Activated CD4-positive, alpha-beta T cell treated with anti-CD3 and anti-CD28 coated beads, Interleukin-2, amount 50 U/mL, for 24 hours (primary cell): ENCODE measurements around the gene BAG5.
"Not testable (repeated sequence)": the region's sequence is repeated elsewhere in the genome, so short reads cannot be mapped to it uniquely, and the experiment has no call there.

Source experiments
- DNase-seq, 2 donors: peaks; one replicate each; pipeline ENCODE4 v3.0.0-alpha.2; 2020; ENCODE audit warnings: low read depth in 1 of 2, low spot score in 1 of 2

The BAG5 gene

DNA sequence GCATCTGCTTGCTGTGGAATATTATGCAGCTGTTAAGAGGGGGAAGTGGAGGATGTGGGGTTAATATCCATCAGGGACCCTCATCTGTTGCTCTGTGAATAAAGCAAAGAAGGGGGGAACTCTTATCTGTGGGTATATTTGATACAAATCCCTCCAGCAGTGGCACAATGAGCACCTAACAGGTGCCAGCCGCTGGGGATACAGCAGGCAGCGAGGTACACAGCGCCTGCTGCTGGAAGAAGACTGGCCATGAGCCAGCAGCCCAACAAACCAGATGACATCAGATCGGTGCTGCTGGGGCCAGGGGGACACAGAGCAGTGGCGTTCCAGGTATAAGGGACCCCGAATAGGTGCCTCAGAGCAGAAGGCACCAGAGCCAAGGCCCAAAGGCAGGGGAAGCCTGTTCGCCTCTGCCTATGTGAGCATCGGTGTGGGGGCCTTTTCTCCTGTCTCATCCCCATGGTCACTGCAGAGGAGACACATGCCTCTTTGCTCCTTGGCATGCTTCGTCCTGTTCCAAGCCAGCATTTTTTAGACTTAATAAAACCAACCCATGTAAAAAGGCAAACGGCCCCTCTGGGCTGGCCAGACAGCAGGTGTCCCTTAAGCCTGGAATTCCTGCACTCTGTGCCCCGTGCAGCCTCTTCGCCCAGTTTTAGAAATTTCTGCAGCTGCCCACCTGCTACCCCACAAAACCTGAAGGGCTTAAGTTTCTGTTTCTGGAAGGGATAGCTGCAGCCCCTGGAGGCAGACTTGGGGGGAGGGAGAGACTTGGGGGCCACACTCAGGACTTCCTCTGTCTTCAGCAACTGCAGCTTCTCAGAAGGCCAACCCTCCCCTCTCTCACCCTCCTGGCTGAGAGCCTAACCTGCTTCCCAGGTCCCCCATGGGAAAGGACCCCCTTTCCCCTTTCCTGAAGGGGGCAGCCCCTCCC, 38.2 kb downstream of the BAG5 start:
- no peak for DNase-seq

GRCh38 chr14:103523575-103523954, 38.9 kb downstream of the BAG5 start:
- no peak for DNase-seq

DNA sequence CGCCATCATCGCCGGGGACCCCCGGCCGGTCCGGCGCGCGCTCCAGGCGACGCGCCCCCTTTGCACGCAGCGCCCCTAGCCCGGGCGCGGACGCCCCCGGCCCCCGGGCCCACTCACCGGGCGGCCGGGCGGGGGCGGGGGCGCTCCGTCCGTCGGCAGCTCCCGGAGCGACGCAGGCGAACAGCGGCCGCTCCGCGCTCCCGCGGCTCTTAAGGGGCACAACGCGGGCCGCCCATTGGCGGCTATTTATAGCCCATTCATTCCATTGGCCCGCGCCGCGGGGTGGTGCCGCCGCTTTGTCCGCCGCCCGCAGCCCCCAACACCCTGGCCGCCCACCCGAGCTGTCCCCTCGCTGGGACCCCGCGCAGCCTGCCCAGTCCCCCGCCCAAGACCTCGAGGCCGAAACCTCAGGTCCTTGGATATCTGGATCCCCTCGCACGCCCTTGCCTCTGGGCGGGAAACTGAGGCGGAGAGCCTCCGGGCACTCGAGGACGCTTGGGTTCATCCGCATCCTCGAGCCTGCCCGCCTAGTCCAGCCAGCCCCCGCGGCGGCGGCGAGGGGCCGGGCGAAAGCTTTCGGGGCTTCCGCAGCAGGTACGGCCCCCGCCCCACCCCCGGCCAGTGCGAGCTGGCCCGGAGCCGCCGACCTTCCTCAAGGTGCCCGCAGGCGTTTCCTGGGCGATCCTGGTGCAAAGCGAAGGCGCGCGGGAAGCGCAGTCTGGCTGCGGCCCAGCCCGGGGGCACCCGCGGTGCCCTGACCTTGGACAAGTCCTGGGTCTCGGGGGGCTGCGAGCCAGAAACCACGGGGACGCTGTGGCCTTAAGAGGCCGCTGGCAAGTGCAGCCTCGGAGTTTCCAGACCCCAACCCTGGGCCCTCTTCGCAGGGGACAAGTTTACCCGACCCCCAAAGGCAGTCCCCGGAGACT, 39.5 kb downstream of the BAG5 start, which contains the start of gene CKB:
Gene CKB (minus strand): TSS at position 182 of the 926 bp plus-strand sequence. CDS start 337 bp downstream, outside the sequence.
- DNase-seq = no peak

GRCh38 chr14:103521951-103522563, 40.4 kb downstream of the BAG5 start:
- DNase-seq = no peak

DNA sequence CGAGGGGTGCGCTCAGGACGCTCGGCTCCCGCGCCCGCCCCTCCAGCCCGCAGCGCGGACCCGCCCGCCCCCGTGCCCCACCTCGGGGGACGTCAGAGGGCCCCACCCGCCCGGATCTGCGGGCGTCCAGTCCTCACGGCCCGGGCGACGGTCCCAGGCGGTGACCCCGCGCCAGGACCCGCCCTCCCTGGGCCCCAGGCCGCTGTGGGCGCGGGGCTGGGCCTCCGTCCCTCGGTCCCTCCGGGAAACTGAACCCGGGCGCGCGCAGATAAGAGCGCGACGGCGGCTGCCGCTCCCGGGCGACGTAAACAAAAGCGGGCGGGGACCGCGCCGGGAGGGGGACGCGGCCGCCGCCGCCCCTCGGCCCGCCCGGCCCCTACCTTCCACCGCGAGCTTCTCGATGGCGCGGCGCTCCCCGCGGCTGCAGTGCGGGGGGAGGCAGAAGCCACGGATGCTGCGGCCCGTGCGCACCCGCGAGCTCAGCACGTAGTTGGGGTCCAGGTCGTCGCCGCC, 41.0 kb downstream of the BAG5 start:
- no peak for DNase-seq

- DNase-seq = no peak
These were observed 41.6 kb downstream of the BAG5 start for GRCh38 chr14:103520657-103521437.

GRCh38 chr14:103520269-103520656, 42.2 kb downstream of the BAG5 start:
- DNase-seq = no peak

DNA sequence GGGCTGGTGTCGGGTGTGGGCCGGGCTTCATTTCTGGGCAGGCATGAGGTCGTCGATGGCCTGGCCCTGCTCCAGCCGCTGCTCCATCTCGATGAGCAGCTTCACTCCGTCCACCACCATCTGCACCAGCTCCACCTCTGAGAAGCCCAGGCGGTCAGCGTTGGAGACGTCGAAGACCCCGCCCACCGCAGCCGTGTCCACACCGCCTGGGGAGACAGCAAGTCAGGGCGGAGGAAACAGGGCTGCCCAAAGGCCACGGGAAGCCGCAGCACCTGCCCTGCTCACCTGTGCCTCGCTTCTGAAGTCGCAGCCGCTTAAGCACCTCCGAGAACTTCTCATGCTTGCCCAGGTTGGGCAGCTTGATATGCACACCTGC, 42.6 kb downstream of the BAG5 start:
- DNase-seq = no peak

GRCh38 chr14:103519043-103519836, 43.2 kb downstream of the BAG5 start:
- no peak for DNase-seq

DNA sequence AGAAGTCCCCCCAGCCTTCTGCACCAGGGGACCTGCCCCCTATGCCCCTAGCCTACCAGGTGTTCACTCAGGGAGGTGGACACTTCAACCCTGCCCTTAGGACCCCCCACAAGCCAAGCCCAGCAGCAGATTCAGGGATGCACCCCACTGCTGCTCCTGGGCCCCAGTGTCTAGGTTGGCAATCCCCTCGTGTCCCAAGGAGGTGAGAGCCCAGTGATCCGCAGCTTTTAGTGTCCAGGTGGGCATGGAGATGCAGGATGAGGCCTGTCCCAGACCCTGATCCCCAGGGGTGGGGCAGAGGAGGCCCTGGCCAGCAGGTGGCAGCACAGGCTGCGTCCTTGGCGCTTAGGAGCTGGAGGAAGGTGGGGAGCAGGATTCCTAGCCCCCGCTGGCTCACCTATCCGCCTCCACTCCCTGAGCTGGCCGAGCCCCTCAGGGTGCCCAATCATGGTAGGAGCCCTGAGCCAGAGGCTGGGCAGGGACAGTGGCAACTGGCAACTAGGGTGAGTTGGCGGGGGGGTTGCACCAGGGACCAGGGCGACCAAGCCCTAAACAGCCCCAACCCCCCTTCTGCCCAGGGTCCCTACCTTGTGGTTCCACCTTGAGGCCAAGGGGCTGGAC, 43.9 kb downstream of the BAG5 start:
- no peak for DNase-seq

DNA sequence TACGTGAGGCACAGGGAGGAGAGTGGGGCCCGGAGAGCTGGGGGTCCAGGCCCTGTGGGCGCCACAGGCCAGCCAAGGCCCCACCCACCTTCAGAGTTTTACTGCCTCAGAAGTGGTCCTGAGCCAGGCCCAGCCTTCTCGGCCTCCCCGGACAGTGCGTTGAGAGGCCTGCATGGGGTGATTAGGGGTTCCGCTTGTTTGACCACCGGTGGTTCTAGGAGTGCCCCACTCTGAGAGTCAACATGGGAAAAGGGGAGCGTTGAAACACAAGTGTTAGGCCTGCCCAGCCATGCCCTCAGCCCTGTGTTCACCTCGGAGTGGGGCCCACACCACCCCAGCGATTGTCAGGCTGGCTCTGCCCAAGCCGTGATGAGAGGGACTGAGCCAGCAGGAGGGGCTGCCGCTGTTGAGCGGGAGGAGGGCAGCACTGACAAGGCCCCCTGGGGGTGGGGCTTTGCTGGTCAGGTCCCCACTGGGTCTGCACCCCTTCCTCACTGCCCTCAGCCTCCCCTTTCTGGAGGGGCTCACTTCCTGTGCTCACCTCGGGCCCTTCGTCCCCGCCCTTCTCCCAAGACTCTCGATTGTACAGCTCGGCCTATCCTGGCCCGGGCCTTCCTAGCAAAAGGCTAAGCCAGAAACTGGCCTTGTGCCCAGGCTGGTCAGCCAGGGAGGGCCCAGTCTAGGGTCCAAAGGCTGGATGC, 44.6 kb downstream of the BAG5 start:
- DNase-seq = no peak

DNA sequence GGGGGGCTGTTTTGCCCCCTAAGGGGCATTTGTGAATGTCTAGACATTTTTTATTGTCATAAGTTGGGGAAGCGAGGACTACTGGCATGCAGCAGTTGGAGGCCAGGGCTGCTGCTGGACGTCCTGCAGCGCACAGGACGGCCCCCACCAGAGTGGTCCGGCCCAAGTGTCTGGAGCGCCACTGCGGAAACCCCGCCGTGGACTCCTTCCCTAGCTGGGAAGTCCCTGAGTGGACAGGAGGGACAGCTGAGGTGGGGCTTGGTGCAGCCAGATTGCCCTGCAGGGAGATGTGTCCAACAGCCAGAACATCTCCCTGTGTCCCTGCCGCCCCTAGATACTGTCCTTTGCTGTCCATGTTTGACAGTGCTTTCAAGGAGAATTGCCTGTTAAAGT, 45.3 kb downstream of the BAG5 start:
- no peak for DNase-seq

DNA sequence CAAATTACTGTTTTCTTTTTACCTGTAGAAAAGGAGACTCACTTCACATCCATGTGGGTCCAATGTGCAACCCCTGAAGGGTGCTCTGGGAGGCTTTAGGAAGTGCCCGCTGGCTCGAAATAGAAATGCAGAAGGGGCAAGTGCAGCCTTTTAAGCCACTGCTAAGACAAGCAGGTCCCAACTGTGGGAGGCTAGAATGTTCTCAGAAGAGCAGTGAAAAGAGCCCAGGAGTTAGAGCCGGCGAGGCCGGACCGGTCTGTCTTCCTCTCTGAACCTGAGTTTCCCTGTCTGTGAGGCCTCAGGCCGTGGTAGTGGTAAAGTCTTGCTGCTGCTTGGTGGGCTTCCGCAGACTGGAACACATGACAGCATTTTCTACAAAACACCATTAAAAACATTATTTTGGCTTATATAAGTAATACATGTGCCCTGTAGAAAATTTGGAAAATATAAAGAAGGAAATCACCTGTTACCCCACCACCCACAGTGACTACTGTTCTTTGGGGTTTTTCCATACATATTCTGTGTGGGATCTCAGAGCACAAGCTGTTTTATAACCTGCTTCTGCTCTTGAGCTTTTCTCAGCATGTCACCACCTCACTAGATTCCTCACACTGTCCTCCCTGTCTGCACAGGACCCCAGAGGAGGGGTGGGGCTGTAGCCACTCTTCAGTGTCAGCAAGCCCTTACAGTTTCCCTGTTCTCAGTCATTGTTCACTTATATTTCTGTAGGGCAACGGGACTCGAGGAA, 45.9 kb downstream of the BAG5 start:
- no peak for DNase-seq

DNA sequence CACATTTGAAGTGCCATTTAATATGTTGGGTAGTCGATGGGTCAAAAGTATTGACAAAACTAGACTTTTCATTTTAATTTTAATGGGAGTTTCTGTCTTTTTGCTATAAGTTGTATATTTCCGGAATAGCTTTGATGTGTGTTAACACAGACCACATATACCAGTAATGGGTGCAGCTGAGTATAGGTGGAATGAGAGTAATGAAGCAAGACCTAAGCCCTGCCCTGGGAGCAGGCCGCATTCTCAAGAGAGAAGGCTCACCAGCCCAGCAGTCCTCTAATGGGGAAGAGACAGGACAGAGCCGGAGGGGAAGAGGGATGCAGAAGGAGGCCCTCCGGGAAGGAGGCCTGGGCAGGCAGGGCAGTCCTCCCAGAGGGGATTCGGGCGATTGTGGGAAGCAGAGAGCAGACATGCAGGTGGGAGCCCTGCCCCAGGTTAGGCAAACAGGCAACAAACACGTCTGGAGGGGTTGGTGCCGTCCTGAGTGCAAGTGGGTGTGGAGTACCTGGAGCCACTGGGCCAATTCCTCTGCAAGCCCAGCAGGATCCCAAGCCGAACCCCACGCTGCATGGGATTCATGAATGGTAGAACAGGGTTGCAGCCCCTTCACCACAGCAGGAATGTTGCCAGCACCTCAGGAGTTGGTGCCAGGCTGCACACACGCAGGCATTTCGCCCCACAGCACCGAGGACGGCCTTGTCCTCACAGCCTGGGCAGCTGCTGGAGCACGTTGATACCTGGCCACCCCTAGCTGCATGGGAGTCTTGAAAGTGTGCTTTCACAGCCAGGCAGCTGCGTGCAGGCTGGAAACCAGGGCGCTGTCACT, 47.6 kb downstream of the BAG5 start:
- DNase-seq = no peak

DNA sequence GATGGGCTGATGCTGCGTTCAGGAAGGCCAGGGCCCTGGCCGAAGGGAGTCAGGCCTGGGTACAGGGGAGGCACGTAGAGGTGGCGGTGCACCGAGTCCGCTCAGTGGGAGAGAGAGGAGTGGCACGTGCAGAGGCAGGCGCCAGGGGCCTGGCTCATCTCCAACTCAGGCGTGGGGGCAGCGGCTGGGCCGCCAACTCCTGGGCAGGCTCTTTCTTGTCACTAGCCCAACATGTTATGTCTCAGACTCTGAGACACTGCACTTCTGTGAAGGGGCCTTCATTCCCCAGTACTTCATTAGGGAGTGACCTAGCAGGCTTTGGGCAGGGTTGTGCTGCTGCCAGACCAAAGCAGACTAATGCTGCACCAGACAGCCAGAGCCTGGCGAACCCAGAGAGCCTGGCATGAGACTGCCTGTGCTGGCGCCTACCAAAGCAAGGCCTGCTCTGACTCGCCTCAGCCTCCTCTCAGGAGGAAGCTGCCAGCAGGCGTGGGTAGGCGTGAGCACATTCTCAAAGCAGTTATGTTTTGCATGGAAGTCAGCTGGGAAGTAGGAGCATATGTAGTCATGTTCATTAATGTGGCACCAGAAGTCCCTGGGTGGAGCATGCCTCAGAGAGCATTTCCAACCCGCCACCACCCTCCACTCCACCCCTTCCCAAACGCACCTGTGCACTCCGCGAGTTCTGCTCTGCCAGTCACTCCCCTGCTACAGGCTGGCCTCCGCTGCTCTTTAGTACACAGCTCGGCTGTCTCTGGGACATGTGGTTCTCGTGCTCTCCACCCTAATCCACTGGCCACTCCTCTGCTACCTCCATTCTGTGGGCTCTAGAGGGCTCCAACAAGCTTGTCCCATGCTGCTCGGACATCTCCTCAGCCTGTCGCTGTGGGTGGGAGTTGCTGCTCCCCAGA, 49.5 kb downstream of the BAG5 start:
- no peak for DNase-seq

DNA sequence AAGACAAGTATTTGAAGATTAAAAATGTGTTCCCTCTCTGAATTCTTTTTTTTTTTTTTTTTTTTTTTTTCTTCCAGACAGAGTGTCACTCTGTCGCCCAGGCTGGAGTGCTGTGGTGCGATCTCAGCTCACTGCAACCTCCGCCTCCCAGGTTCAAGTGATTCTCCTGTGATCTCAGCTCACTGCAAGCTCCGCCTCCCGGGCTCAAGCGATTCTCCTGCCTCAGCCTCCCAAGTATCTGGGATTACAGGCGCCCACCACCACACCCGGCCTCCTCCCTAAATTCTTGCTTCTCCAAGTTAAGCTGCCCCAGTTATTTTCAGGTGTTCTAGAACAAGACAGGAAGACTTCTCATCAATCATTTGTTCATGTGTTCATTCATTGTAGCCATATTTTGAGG, 50.3 kb downstream of the BAG5 start:
- DNase-seq = not testable (repeated sequence)
